ENCODE measurements around the gene ITSN1.
"Not testable (repeated sequence)": the region's sequence is repeated elsewhere in the genome, so short reads cannot be mapped to it uniquely, and the experiment has no call there.

The ITSN1 gene

GRCh38 chr21:33866826-33867225 is 224.5 kb downstream of the ITSN1 start:
- Histone ChIP-seq H3K4me2 (ENCODE audit: low read length) (no peak overlapping the region), H4K20me1 (ENCODE audit: control insufficient read depth, insufficient read depth, low read depth, low read length) (no peaks in the 10 kb centered on the region), H3K4me1 (ENCODE audit: control insufficient read depth, low read length) (no peaks in the 10 kb centered on the region), H3K4me3 (ENCODE audit: low read length) (no peak overlapping the region), H3K9me3 (ENCODE audit: control insufficient read depth, insufficient read depth, low read length) (no peaks in the 10 kb centered on the region), H3K27me3 (ENCODE audit: control insufficient read depth, low read length) (peaks cover 3% of the 10 kb centered on the region; the same call in 1 of the 2 replicates), H3K9me2 (replicated peaks; ENCODE audit: control insufficient read depth, low read length) (no peaks in the 10 kb centered on the region), H3F3A (ENCODE audit: control insufficient read depth, insufficient read depth) (no peaks in the 10 kb centered on the region), H3K36me3 (ENCODE audit: control insufficient read depth, low read length) (no peaks in the 10 kb centered on the region), H3K27ac (ENCODE audit: low read depth, low read length) (no peak overlapping the region), H3K79me2 (ENCODE audit: control insufficient read depth, low read length) (no peaks in the 10 kb centered on the region)
- TF ChIP-seq EZH2phosphoT487 (IDR thresholded peaks at IDR 0.05; ENCODE audit: borderline replicate concordance, low read length) (no peak), CTCF (IDR thresholded peaks at IDR 0.05; ENCODE audit: low read depth, low read length, poor library complexity, severe bottlenecking) (no peak)

DNA sequence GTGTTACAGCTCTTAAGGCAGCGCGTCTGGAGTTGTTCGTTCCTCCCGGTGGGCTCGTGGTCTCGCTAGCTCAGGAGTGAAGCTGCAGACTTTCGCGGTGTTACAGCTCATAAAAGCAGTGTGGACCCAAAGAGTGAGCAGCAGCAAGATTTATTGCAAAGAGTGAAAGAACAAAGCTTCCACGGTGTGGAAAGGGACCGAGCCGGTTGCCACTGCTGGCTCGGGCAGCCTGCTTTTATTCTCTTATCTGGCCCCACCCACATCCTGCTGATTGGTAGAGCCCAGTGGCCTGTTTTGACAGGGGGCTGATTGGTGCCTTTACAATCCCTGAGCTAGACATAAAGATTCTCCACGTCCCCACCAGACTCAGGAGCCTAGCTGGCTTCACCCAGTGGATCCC is 225.6 kb downstream of the ITSN1 start:
- not testable (repeated sequence) for H3K4me1 ChIP-seq (ENCODE audit: control insufficient read depth, low read length); H3K79me2 ChIP-seq (ENCODE audit: control insufficient read depth, low read length); H3K27ac ChIP-seq (ENCODE audit: low read depth, low read length); H4K20me1 ChIP-seq (ENCODE audit: control insufficient read depth, insufficient read depth, low read depth, low read length); H3K27me3 ChIP-seq (ENCODE audit: control insufficient read depth, low read length); H3K4me3 ChIP-seq (ENCODE audit: low read length); H3K9me2 ChIP-seq (replicated peaks; ENCODE audit: control insufficient read depth, low read length); H3K9me3 ChIP-seq (ENCODE audit: control insufficient read depth, insufficient read depth, low read length); H3F3A ChIP-seq (ENCODE audit: control insufficient read depth, insufficient read depth); H3K4me2 ChIP-seq (ENCODE audit: low read length); H3K36me3 ChIP-seq (ENCODE audit: control insufficient read depth, low read length)

GRCh38 chr21:33869873-33870272 is 227.6 kb downstream of the ITSN1 start:
- no peaks in the 10 kb centered on the region for H3K9me3 ChIP-seq (ENCODE audit: control insufficient read depth, insufficient read depth, low read length)
- H4K20me1 ChIP-seq (ENCODE audit: control insufficient read depth, insufficient read depth, low read depth, low read length), result no peaks in the 10 kb centered on the region
- no peaks in the 10 kb centered on the region for H3K27me3 ChIP-seq (ENCODE audit: control insufficient read depth, low read length)
- no peaks in the 10 kb centered on the region for H3F3A ChIP-seq (ENCODE audit: control insufficient read depth, insufficient read depth)
- no peak overlapping the region for H3K27ac ChIP-seq (ENCODE audit: low read depth, low read length)
- no peak overlapping the region for H3K4me3 ChIP-seq (ENCODE audit: low read length)
- no peaks in the 10 kb centered on the region for H3K4me1 ChIP-seq (ENCODE audit: control insufficient read depth, low read length)
- no peak overlapping the region for H3K4me2 ChIP-seq (ENCODE audit: low read length)
- no peak for TF ChIP-seq EZH2phosphoT487 (IDR thresholded peaks at IDR 0.05; ENCODE audit: borderline replicate concordance, low read length)
- no peak for TF ChIP-seq CTCF (IDR thresholded peaks at IDR 0.05; ENCODE audit: low read depth, low read length, poor library complexity, severe bottlenecking)
- H3K79me2 ChIP-seq (ENCODE audit: control insufficient read depth, low read length), result no peaks in the 10 kb centered on the region
- no peaks in the 10 kb centered on the region for H3K9me2 ChIP-seq (replicated peaks; ENCODE audit: control insufficient read depth, low read length)
- no peaks in the 10 kb centered on the region for H3K36me3 ChIP-seq (ENCODE audit: control insufficient read depth, low read length)

- no peaks in the 10 kb centered on the region for H3F3A ChIP-seq (ENCODE audit: control insufficient read depth, insufficient read depth)
- H3K79me2 ChIP-seq (ENCODE audit: control insufficient read depth, low read length), result no peaks in the 10 kb centered on the region
- no peak overlapping the region for H3K4me3 ChIP-seq (ENCODE audit: low read length)
- no peak for TF ChIP-seq EZH2phosphoT487 (IDR thresholded peaks at IDR 0.05; ENCODE audit: borderline replicate concordance, low read length)
- no peak for TF ChIP-seq CTCF (IDR thresholded peaks at IDR 0.05; ENCODE audit: low read depth, low read length, poor library complexity, severe bottlenecking)
- no peak overlapping the region for H3K4me2 ChIP-seq (ENCODE audit: low read length)
- no peaks in the 10 kb centered on the region for H4K20me1 ChIP-seq (ENCODE audit: control insufficient read depth, insufficient read depth, low read depth, low read length)
- H3K27ac ChIP-seq (ENCODE audit: low read depth, low read length), result no peak overlapping the region
- H3K9me2 ChIP-seq (replicated peaks; ENCODE audit: control insufficient read depth, low read length), result no peaks in the 10 kb centered on the region
- no peaks in the 10 kb centered on the region for H3K27me3 ChIP-seq (ENCODE audit: control insufficient read depth, low read length)
- no peaks in the 10 kb centered on the region for H3K9me3 ChIP-seq (ENCODE audit: control insufficient read depth, insufficient read depth, low read length)
- H3K4me1 ChIP-seq (ENCODE audit: control insufficient read depth, low read length), result no peaks in the 10 kb centered on the region
- H3K36me3 ChIP-seq (ENCODE audit: control insufficient read depth, low read length), result no peaks in the 10 kb centered on the region
Measured at GRCh38 chr21:33870768-33871167, 228.5 kb downstream of the ITSN1 start.

All from DOHH2 (cell line).